K562 (cell line): ENCODE results near the gene MTOR. TPM values are rescaled to one million over a fixed set of nuclear protein-coding genes. Genes with fewer than 3 reads are reported as not detected.

Experiments used
- ATAC-seq: fragments of 200-7000 bp; cut with Tn5 transposase; 3 replicates; pipeline ENCODE4 v1.9.1; 2020; ENCODE audit warnings: moderate library complexity
- BruUV-seq: library from RNA; stranded (reverse); fragments of 400-500 nt; replicated peaks from 2 replicates; lab custom pipeline; 2021; lab: Mats Ljungman, UMichigan
- CTCF ChIA-PET: fragments of 300-600 bp; formaldehyde crosslinking; extraction: SDS; loops from one replicate; lab custom pipeline; 2021; ENCODE audit warnings: low intra/inter-chr PET ratio; lab: Yijun Ruan, JAX
- POLR2A ChIA-PET: fragments of 300-600, 350-650 bp; sonication (Branson Sonifier 250); formaldehyde crosslinking; extraction: SDS; loops from one replicate; lab custom pipeline; 2021; ENCODE audit warnings: antibody characterized with exemption, inconsistent platforms; lab: Yijun Ruan, JAX
- DNase-seq, 4 experiments: peaks; one replicate each; pipeline versions ENCODE4 v3.0.0 to v3.0.0-alpha.2; 2011 to 2018; ENCODE audit warnings: low spot score in 3 of 4, mixed read lengths in 3 of 4; ENCODE audit errors: extremely low read depth in 1 of 4
- FAIRE-seq: peaks from 2 replicates; lab custom pipeline; 2011; peaks lifted over from hg19 to GRCh38; lab: Jason Lieb, UNC
- H2AFZ ChIP-seq: 2 replicates; pipeline ENCODE4 v1.6.0; 2011; ENCODE audit warnings: low read depth, low read length, control low read depth, inconsistent platforms
- H3K27ac ChIP-seq: fragments of 200-600 bp; 3 replicates; pipeline ENCODE4 v1.8.0; 2011; ENCODE audit warnings: low read depth, mild to moderate bottlenecking, control low read depth, inconsistent platforms, low read length, moderate library complexity, mixed read lengths; ENCODE audit errors: extremely low read depth
- H3K27me3 ChIP-seq, 2 experiments: fragments of 300-600 bp in 1 of 2; 2 replicates in 1 of 2; 3 replicates in 1 of 2; pipeline versions ENCODE4 v1.6.0 to v1.8.0; 2011; ENCODE audit warnings: inconsistent platforms in 2 of 2, low read length in 2 of 2, mild to moderate bottlenecking in 1 of 2, mixed read lengths in 1 of 2, moderate library complexity in 1 of 2; ENCODE audit not compliant: control insufficient read depth in 2 of 2, insufficient read depth in 2 of 2
- H3K36me3 ChIP-seq: fragments of 300-600 bp; 3 replicates; pipeline ENCODE4 v1.8.0; 2011; ENCODE audit warnings: mild to moderate bottlenecking, low read length, inconsistent platforms; ENCODE audit not compliant: control insufficient read depth, insufficient read depth
- H3K4me1 ChIP-seq, 2 experiments: fragments of 200-600 bp in 1 of 2; replicated peaks in 1 of 2; 2 replicates in 1 of 2; 3 replicates in 1 of 2; pipeline versions ENCODE4 v1.5.1 to v1.8.0; 2011; ENCODE audit warnings: inconsistent platforms in 2 of 2, low read length in 2 of 2, mild to moderate bottlenecking in 1 of 2, mixed read lengths in 1 of 2, moderate library complexity in 1 of 2; ENCODE audit not compliant: control insufficient read depth in 2 of 2, insufficient read depth in 2 of 2
- H3K4me2 ChIP-seq: 2 replicates; pipeline ENCODE4 v1.6.1; 2011; ENCODE audit warnings: low read length, control low read depth, inconsistent platforms, mixed read lengths; ENCODE audit not compliant: insufficient read depth
- H3K4me3 ChIP-seq: fragments of 200-600 bp; sonication (generic), shearing (Covaris generic); 2 replicates; pipeline ENCODE4 v1.5.1; 2016; ENCODE audit warnings: control low read depth, inconsistent platforms
- H3K79me2 ChIP-seq: fragments of 200-600 bp; 3 replicates; pipeline ENCODE4 v1.8.0; 2011; ENCODE audit warnings: low read length, inconsistent platforms; ENCODE audit not compliant: control insufficient read depth, insufficient read depth
- H3K9ac ChIP-seq, 2 experiments: 2 replicates each; pipeline versions ENCODE4 v1.6.0 to v1.6.1; 2011; ENCODE audit warnings: low read depth in 2 of 2, low read length in 2 of 2, control low read depth in 1 of 2, inconsistent platforms in 1 of 2, mild to moderate bottlenecking in 1 of 2, mixed read lengths in 1 of 2; ENCODE audit not compliant: insufficient read depth in 1 of 2
- H3K9me1 ChIP-seq: one replicate; pipeline ENCODE4 v1.6.0; 2011; ENCODE audit warnings: inconsistent platforms, mild to moderate bottlenecking, low read length, moderate library complexity; ENCODE audit not compliant: control insufficient read depth, insufficient read depth
- H3K9me3 ChIP-seq: replicated peaks from 2 replicates; pipeline ENCODE4 v1.5.1; 2011; ENCODE audit warnings: low read depth, low read length, inconsistent platforms; ENCODE audit not compliant: control insufficient read depth, insufficient read depth
- H4K20me1 ChIP-seq: replicated peaks from 2 replicates; pipeline ENCODE4 v1.6.1; 2011; ENCODE audit warnings: low read length, inconsistent platforms, mixed read lengths; ENCODE audit not compliant: control insufficient read depth, insufficient read depth
- FOS ChIP-seq: IDR thresholded peaks from 3 replicates; pipeline ENCODE4 v1.6.1; 2011; ENCODE audit not compliant: insufficient read length; ENCODE audit errors: extremely low read depth
- NEUROD1 ChIP-seq: fragments of 150-350 bp; IDR thresholded peaks from 2 replicates; pipeline ENCODE4 v1.6.1; 2014; ENCODE audit warnings: borderline replicate concordance, low read length, low read depth; ENCODE audit not compliant: partially characterized antibody
- REST ChIP-seq, 2 experiments: fragments of 450-650 bp; formaldehyde crosslinking in 1 of 2; IDR thresholded peaks; 2 replicates each; pipeline versions ENCODE4 v1.4.0 to v1.6.1; 2014 to 2020; ENCODE audit warnings: mild to moderate bottlenecking in 2 of 2, borderline replicate concordance in 1 of 2, low read depth in 1 of 2
- RHOXF2B ChIP-seq: fragments of 250-450 bp; sonication (Bioruptor Pico); conservative IDR thresholded peaks from 2 replicates; pipeline ENCODE4 v1.5.1; 2021
- RNF2 ChIP-seq: sonication (generic); IDR thresholded peaks from 2 replicates; pipeline ENCODE4 v1.6.1; 2016
- ZBTB8A ChIP-seq: fragments of 450-650 bp; IDR thresholded peaks from 2 replicates; pipeline ENCODE4 v1.6.1; 2018; ENCODE audit warnings: mild to moderate bottlenecking, moderate library complexity; ENCODE audit not compliant: partially characterized antibody
- ZNF175 ChIP-seq: fragments of 200-800 bp; sonication (Bioruptor generic); IDR thresholded peaks from 2 replicates; pipeline ENCODE4 v1.6.1; 2016; ENCODE audit warnings: low read depth, mild to moderate bottlenecking, missing genetic modification characterization, missing compliant biosample characterization
- ZNF184 ChIP-seq: sonication (generic); formaldehyde crosslinking; IDR thresholded peaks from 2 replicates; pipeline ENCODE4 v1.5.0; 2020; ENCODE audit warnings: missing genetic modification reagents
- ZNF699 ChIP-seq: fragments of 250-450 bp; sonication (Bioruptor Pico); IDR thresholded peaks from 2 replicates; pipeline ENCODE4 v1.8.0; 2021; ENCODE audit warnings: mild to moderate bottlenecking, moderate library complexity; ENCODE audit not compliant: insufficient replicate concordance
- WGBS: fragments of 100-300 bp; shearing (Covaris generic); methylation state at CpG from one replicate; pipeline ENCODE4 v1.1.6; 2016; ENCODE audit warnings: low coverage, mixed read lengths; ENCODE audit not compliant: insufficient coverage; ENCODE audit errors: missing lambda C conversion rate; 5-methylcytosine and 5-hydroxymethylcytosine counted together
- in situ Hi-C: fragments of 300-500 bp; cut with MboI; formaldehyde crosslinking; loops from 4 replicates; pipeline ENCODE4 v1.15.0; 2018; ENCODE audit warnings: inconsistent platforms, mixed read lengths
- intact Hi-C: fragments of 100-400 bp; cut with micrococcal nuclease; formaldehyde crosslinking; loops from 2 replicates; pipeline ENCODE4 v1.14.2; 2022
- polyA plus RNA-seq, 8 experiments: library from polyadenylated mRNA; depleted of rRNA in 4 of 8; stranded (reverse) in 5 of 8; unstranded in 3 of 8; fragments of >200 nt; fragmentation: Nextera tagmentation in 2 of 8; fragmentation: Illumina TruSeq in 1 of 8; extraction: Ambion mirVana in 2 of 8; extraction: Trizol in 1 of 8; gene quantifications; 2 replicates each; pipeline versions ENCODE4 v1.2.1 to v1.2.3, GENCODE V29; 2011 to 2014; ENCODE audit warnings: inconsistent platforms in 1 of 8, missing spikeins in 1 of 8
- total RNA-seq, 7 experiments: library from RNA; depleted of rRNA in 6 of 7; stranded (reverse); fragments of >200 nt in 6 of 7; fragmentation: Illumina TruSeq in 2 of 7; extraction: Trizol in 2 of 7; gene quantifications; 2 replicates each; pipeline versions ENCODE4 v1.2.1 to v1.2.3, GENCODE V29; 2011 to 2021; ENCODE audit warnings: low replicate concordance in 1 of 7

MTOR gene
- total and polyA plus RNA-seq, 9 of the 15 experiments (the other 6 are each of a cell fraction or from before 2014, with no cell fraction given) = 11.4 to 71.4 (median 52.2) TPM

DNA sequence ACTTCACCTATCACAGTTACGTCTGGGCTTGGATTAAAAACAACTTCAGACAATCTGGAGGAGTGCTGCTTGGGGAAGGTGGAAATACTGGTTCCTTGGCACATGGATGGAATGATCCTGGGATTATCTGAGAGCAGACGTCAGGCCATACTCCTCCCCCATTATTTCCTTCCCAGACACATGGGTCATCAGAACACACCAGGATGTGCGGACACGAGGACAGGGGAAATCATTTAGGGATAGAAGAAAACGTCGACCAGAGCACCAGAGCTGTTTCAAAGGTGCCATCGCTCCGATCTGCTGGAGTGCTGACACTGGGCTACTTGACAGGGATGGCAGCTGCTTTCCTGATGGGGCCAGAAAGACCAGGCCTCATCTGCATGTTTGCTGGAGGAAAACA is 105.0 kb downstream of the MTOR start:
- Histone ChIP-seq H3K4me2 (no peak overlapping the region), H3K4me1 (no peaks in the 10 kb centered on the region), H3K9ac (no peak overlapping the region), H3K27ac (no peak overlapping the region), H3K79me2 (no peaks in the 10 kb centered on the region), H4K20me1 (no peaks in the 10 kb centered on the region), H3K9me3 (no peaks in the 10 kb centered on the region), H3K27me3 (no peaks in the 10 kb centered on the region), H3K4me3 (no peak overlapping the region), H3K9me1 (peaks cover 3% of the 10 kb centered on the region), H3K36me3 (peaks cover 72% of the 10 kb centered on the region), H2AFZ (no peak overlapping the region)
- POLR2A ChIA-PET = interaction anchor here (0.6 to 2.0 kb wide), 2 partner anchors 10 to 24 kb away, joined by 3 to 7 read pairs; no protein-coding TSS in a partner anchor
- no peak for DNase-seq
- 82% methylated on average over 8 of the region's 8 CpGs for WGBS
- no TSS peak for BruUV-seq
- TF ChIP-seq RHOXF2B (CRISPR knock-in tag) (no peak), ZBTB8A (no peak), ZNF175 (CRISPR knock-in tag) (no peak), REST (IDR thresholded peaks at IDR 0.05; ENCODE audit: borderline replicate concordance) (no peak), REST (CRISPR knock-in tag; IDR thresholded peaks at IDR 0.05; ENCODE audit: low read depth) (no peak), NEUROD1 (no peak), RNF2 (no peak), ZNF184 (CRISPR knock-in tag) (no peak), ZNF699 (CRISPR knock-in tag) (no peak), FOS (no peak)
- in situ Hi-C loops = no loop called here
- CTCF ChIA-PET = no interaction called here
- no peak for ATAC-seq
- intact Hi-C loops = no loop called here
- no peak for FAIRE-seq
